Amniotic stem cell (primary cell): ENCODE data around the gene NRARP.
A peak's percentile ranks its signal among the peaks of the same experiment; 100 is the strongest.

Experiments
- DNase-seq: peaks from one replicate; lab custom pipeline; 2025; lab: John Stamatoyannopoulos, UW

NRARP gene

GRCh38 chr9:137256856-137257255 is 45.2 kb downstream of the NRARP start:
- no peak for DNase-seq

DNA sequence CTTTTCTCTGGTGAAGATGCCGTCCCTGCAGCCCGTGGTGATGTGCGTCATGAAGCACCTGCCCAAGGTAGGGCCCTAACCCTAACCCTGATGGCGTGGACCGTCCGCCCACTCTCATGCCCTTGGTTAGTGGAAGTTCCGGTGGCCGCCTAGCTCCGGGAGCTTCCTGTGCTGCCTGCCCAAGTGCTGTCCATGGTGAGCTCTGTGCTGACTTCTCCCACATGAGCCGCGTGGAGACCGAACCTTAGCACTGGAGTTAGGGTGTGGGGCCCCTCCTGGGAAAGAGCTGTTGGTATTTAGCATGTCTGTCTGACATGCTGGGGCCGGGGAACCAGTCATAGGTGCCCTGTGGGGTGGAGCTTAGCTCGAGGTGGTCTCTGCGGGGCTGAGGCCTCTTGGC is 45.7 kb downstream of the NRARP start:
- no peak for DNase-seq

DNA sequence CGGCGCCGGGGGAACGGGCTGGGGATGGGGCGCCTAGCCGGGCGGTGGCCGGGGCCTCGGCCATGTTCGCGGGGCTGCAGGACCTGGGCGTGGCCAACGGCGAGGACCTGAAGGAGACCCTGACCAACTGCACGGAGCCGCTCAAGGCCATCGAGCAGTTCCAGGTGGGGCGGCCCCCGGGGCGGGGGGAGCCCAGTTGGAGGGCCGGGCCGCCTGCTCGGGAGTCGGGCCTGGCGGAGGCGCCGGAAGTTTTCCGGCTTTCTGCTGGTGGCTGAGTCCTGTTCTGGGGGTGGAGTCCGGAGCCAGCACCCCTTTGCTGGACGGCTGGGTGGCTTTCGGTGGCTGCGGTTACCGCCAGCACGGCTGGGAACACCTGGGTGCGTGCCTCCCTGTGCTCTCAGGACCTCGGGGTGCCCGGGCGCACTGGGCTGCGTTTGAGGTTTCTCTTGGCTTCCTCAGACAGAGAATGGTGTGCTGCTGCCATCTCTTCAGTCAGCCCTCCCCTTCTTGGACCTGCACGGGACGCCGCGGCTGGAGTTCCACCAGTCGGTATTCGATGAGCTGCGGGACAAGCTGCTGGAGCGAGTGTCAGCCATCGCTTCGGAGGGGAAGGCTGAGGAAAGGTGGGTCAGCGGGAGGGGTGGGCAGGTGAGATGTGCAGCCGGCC is 46.5 kb downstream of the NRARP start:
- DNase-seq: no peak

DNA sequence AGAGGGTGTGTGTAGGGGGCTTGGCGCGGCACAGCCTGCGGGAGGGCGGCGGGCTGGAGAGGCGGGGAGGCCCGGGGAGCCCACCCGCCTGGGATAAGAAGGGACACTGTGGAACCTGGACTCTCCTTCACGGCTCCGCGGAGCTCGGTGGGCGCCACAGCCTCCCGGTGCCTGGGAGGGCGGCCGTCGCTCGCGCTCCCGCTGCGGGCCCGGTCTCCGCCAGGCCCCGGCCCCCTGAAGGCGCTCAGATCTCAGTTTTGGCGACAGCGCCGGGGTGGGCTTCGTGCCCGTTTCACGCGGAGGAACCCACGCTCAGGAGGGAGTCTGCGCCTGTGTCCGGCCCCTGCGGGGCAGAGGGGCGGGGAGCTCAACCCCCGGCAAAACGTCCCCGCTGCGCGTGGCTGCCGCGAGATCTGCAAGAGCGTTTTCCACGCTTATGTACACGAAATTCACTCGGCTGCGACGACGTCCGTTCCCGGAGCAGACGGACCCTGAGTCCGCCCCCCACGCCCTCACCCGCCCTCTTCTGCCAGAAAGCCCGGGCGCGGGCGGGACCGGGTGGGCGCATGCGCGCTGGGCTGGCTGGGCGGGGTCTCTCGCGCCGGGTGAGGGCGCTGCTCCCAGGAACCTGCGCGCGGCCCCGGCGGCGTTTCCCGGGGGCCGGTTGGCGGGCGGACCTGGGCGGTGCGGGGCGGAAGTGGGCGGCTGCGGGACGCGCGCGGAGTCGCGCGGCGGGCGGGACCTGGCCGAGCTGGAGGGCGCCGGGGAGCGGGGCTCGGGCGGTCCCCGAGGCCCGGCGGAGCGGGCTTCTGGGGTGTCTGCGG is 47.2 kb downstream of the NRARP start, which contains the start of gene NELFB:
Gene NELFB, plus strand, starts transcription at position 704 of the 824 bp plus-strand sequence.
- DNase-seq: peak; percentile 69

DNA sequence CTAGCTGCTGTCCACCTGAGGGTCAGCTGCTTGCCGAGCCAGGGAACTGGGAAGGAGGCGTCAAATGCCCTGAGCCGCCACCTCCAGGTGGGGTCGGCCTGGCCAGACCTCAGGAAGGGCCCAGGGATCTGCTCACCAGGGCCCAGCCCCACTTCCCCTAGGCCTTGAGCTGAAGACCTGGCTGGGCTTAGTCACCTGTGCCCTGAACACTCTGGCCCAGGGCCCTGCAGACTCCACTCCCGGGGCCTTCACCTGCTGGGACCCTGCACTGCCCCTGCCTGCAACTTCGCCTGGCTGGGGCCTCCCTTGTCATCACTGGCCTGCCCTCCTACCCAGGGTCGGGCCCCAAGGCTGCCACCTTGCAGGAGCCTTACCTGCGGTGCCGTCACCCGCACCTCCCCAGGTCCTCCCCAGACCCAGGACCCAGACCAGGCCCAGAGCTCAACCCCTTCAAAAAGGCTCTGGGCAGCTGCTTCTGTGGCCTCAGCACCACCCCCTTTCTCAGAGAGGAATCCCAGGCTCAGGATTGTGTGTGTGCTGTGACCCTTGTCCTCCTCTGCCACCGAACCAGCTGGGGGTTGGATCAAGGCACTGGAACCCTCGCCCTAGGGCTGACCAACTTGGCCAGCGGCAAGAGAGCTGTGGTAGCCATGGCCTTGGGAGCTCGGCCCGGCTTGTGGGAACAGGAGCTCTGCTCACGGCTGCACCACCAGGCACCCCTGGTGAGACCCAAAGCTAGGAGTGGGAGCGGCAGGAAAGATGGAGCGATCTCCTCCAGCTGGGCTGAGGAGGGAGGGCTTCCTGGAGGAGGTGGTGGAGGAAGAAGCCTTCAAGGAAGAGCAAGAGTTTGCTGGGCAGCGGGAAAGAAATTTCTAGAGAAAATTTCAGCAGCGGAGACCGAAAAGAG is 48.1 kb downstream of the NRARP start:
- no peak for DNase-seq

DNA sequence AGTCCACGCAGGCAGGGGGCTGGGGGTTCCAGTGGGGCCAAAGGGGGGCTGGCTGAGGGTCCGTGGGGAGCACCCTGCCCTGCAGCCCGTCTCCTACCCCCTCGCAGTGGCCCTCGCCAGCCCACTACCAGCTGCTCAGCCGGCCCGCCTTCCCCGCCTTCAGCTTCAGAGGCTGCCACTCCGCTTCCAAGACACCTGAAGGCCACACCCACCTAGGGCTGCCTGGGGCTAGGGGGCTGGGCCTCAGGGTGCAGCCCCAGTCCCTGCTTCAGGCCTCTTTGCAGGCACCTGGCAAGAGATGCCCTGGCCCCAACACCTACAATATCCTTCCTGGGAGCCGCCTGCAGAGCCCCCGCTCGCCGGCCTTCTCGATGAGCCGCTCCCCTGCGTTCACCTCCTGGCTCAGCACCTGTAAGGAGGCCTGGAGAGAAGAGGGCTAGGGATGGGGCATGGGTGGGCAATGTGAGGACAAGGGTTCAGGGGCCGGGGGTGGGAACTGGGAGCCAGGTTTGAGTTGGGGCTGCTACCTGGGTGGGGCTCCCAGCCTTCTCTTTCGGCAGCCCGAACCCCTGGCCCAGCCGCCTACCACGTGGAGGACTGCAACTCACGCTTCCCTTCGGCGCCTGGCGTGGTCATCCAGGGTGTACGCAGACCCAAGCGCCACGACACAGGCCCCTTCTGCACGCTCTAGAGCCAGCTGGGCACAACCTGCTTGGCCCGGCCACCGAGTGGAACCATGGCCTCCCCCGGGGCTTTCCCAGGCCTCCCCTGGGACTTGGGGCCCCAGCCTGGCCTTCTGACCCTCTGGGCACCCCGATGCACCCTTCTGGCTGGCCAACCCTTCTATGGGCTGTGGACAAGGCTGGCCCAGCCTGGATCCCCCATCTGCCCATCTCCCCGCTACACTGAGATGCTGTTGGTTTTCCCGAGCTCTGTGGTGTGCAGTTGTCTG is 49.2 kb downstream of the NRARP start:
- DNase-seq: no peak

DNA sequence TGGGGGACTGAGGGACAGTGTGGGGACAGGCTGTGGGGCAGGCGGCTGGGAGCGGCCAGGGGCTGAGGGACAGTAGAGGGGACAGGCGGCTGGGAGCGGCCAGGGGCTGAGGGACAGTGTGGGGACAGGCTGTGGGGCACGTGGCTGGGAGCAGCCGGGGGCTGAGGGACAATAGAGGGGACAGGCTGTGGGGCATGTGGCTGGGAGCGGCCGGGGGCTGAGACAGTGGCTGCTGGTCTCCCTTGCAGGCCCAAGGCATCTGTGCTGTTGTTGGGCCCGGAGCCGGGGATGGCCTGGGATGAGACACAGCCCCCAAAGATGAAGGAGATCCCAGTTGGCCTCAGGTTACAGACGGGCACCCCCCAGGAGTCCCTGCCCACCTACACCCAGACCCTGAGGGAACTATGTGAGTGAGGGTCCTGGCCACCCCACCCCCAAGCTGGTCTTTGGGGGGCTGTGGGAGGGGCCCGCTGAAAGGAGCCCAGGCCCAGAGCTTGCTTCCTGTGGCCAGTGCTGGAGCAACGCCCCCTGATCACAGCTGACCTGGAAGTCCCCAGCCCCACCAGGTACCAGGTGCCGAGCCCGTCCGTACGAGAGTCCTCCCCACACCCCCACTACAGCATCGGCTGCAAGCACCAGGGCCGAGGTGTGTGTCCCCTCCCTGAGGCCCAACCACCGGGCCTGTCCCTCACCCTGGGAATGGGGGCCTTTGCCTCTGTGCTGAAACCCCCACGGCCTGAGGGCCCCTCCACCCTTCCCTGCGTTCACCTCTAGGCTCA is 50.4 kb downstream of the NRARP start:
- no peak for DNase-seq

GRCh38 chr9:137251194-137251461 is 50.9 kb downstream of the NRARP start, which contains the start of gene STPG3:
STPG3 (plus strand) TSS chr9:137251286; CDS start chr9:137251287, 1 bp downstream.
- DNase-seq: no peak

GRCh38 chr9:137250329-137251193 is 51.5 kb downstream of the NRARP start:
- DNase-seq: no peak
